SK-N-SH treated with all-trans-retinoic acid at 6 μM for 48 hours (cell line): ENCODE data around the gene GFPT2.

Experiments used
- BACH2 ChIP-seq: fragments of 250-450 bp; sonication (Bioruptor Pico); IDR thresholded peaks from 2 replicates; pipeline ENCODE4 v1.9.0; 2021; ENCODE audit warnings: mild to moderate bottlenecking, borderline replicate concordance
- ISL1 ChIP-seq: fragments of 250-450 bp; sonication (Bioruptor Pico); IDR thresholded peaks from 2 replicates; pipeline ENCODE4 v2.1.2; 2022; ENCODE audit warnings: mild to moderate bottlenecking, moderate library complexity
- PATZ1 ChIP-seq: fragments of 250-450 bp; sonication (Bioruptor Pico); IDR thresholded peaks from 2 replicates; pipeline ENCODE4 v1.8.0; 2020; ENCODE audit warnings: mild to moderate bottlenecking, moderate library complexity, borderline replicate concordance
- PPARA ChIP-seq: fragments of 250-450 bp; sonication (Bioruptor Pico); IDR thresholded peaks from 2 replicates; pipeline ENCODE4 v1.5.0; 2020; ENCODE audit warnings: mild to moderate bottlenecking, borderline replicate concordance
- RARB ChIP-seq: fragments of 250-450 bp; sonication (Bioruptor Pico); IDR thresholded peaks from 2 replicates; pipeline ENCODE4 v1.8.0; 2021; ENCODE audit warnings: mild to moderate bottlenecking, moderate library complexity
- SNAI2 ChIP-seq: fragments of 250-450 bp; sonication (Bioruptor Pico); IDR thresholded peaks from 2 replicates; pipeline ENCODE4 v1.5.0; 2020; ENCODE audit warnings: mild to moderate bottlenecking, moderate library complexity
- TOX ChIP-seq: fragments of 250-450 bp; sonication (Bioruptor Pico); IDR thresholded peaks from 2 replicates; pipeline ENCODE4 v1.8.0; 2021; ENCODE audit warnings: mild to moderate bottlenecking, moderate library complexity, borderline replicate concordance
- ZFP3 ChIP-seq: fragments of 250-450 bp; sonication (Bioruptor Pico); IDR thresholded peaks from 2 replicates; pipeline ENCODE4 v1.5.0; 2020; ENCODE audit warnings: mild to moderate bottlenecking, moderate library complexity
- ZNF8 ChIP-seq: fragments of 450-650 bp; formaldehyde crosslinking; IDR thresholded peaks from 2 replicates; pipeline ENCODE4 v1.5.0; 2020; ENCODE audit warnings: mild to moderate bottlenecking, moderate library complexity

GRCh38 chr5:180251887-180252286, 101.2 kb downstream of the GFPT2 start:
- TF ChIP-seq ISL1 (CRISPR knock-in tag) = no peak
- no peak for TF ChIP-seq ZNF8 (CRISPR knock-in tag)
- no peak for TF ChIP-seq SNAI2 (CRISPR knock-in tag)
- no peak for TF ChIP-seq ZFP3 (CRISPR knock-in tag)
- no peak for TF ChIP-seq PATZ1
- TF ChIP-seq BACH2 = no peak
- no peak for TF ChIP-seq TOX
- TF ChIP-seq PPARA (CRISPR knock-in tag) = no peak
- TF ChIP-seq RARB (CRISPR knock-in tag) = no peak
